ENCODE data around the gene CYP46A1.

CYP46A1 gene

DNA sequence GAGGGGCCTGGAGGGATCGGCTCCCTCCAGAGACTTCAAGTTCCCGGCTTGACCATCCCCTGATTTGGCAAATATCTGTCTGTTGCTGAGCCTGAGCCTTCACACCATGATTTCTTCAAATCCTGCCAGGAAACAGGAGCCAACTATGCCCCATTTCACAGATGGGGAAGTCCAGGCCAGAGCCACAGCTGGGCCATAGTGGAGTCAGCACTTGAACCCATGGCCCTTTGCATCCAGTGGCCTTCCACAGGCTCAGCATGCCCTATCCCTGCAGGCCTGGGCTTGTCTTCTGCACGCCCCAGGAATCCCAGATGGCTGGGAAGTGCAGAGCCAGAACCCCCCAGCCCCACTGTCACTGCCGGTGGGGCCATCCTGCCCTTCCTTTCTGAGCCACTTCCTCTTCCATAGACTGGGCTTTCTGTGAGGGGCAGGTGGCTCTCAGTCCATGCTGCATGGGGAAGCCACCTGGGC, 44.9 kb downstream of the CYP46A1 start:
- no peak for DNase-seq (ENCODE audit: low read depth in 2 of 2)

DNA sequence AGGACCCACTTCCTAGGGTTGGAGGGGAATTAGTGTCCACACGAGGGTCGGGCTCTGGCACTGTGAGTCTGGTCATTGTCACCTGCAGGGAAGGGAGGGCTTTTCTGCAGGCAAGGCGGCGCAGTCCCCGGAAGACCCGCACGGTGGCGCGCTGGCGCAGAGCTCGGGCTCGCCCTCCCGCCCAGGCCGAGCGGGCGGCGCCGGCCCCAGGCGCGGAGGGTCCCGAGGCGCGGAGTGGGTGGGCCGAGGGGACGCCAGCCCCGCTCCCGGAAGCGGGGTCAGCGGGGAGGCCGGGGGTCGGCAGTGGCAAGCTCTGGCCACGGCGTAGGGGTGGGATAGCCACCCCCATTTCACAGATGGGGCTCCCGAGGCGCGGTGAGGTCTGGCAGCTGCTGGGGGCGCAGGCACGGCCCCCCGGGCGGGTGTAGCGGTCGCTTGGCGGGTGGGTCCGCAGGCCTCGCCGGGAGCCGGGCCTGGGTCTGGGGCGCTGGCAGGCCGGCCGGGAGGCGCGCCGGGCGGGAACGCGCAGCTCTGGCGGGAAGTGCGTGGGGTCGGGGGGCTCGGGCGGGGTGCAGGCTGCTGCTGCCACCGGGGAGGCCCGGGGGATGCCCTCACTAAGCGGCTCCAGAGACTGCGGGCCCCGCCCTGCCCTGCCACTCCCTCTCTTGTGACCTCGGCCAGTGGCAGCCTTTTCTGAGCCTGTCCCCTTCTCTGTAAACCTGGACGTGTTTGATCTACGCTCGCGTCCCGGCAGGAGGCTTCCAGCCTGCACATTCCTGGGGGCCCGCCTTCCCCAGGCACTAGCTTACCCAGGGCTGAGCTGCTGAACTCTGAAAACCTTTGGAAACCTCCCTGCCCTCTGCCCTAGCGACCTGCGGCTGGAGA, 46.1 kb downstream of the CYP46A1 start:
- peak; percentile 36 to 67 for DNase-seq (ENCODE audit: low read depth in 2 of 2)

DNA sequence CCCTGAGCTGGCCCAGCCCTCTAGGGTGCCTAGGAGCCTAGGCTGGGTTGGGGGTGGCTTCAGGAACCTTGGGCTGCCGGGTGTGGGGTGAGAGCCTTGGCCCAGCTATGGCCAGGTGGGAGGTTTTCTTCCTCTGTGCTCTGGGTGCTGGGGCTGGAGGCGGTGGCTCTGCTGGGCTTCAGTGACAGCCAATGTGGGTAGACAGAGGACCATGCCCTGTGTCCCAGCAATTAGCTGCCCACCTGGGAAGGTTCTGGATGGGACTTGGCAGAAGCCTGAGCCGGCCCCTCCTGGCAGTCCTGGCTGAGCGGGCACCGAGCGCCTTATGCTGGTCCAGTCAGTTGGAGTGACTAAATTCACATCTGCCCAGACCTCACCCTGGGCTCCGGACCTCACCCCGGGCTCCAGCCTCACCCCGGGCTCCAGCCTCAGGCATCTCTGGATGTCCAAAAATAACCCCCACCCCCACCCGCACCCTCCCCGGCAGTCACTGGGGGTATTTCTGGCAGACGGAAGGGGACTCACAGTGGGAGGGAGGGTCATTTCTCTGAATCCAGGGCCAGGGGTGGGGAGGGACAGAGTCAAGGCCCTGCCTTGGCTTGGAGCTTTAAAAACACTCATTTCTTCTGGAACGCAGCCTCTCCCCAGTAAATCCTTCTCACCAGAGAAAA, 46.9 kb downstream of the CYP46A1 start:
- no peak for DNase-seq (ENCODE audit: low read depth in 2 of 2)

DNA sequence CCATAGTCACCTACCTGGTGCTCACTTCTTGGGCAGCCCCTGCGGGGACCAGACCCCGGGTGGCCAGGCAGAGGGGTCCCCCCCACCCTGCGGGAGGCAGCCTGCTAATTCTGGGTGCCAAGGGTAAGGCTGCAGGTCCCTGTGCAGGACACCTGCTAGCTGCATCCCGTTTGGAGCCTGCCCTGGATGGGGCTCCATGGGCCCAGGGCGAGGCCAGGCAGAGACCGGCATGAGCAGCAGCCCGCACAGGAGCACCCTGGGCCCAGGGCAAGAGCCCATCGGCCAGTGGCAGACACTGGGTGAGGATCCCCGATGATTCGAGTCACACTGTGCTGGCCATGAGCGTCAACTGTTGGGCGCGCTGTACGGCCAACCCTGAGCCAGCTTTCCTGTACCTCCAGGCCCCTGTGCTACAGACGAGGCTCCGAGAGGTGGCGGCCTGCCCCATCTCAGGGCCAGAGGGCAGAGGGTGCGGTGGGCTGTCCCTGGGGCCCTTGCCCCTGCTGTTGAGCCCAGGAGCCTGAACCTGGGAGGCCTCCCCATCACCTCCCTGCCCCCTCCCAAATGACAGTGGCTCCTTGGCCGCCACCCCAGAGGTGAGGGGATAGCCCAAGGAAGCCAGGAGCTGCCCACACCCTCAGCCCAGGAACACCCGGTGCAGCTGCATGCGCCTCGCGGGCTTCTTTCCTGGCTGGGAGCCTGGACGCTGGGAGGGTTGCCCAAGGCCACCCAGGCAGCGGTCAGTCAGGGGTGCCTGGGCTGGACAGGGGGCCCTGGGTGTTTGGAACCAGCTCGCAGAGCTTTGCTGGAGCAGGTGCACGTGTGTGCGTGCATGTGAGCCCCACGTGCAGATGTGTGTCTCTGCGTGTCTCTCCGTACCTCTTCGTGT, 47.7 kb downstream of the CYP46A1 start:
- no peak for DNase-seq (ENCODE audit: low read depth in 2 of 2)

DNA sequence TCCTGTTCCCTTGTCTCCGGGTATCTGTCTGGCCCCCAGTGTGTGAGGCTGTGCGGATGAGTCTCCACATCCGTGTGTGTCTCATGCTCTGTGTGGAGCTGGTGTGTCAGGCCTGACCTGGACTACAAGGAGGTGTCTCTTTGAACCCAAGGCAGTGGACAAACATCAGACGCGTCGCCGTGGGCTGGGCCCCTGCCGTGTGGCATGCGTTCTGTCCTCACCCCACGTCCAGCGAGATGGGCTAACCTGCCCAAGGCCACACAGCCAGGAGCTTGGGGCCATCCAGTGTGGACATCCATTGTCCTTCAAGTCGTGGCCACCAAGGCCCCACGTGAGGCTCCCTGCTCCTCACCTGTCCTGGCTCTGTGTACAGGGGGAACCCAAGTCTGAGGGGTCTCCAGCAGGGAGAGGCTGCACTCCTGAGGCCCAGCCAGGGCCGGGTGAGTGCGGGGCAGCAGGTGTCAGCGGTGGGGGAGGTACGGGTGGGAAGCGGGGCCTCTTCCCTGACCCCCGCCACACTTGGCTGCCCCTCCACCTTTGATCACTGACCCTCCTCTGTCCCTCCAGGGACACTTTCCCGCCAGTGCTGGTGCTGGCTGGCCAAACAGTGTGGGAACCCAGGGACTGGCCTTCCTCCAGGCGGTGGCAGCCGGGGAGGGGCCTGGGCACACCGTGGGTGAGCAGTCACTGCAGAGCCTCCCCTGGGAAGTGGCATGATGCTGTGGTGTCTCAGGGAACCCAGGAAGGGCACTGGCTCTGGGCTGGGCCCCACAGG, 48.5 kb downstream of the CYP46A1 start:
- DNase-seq (ENCODE audit: low read depth in 2 of 2) = no peak

DNA sequence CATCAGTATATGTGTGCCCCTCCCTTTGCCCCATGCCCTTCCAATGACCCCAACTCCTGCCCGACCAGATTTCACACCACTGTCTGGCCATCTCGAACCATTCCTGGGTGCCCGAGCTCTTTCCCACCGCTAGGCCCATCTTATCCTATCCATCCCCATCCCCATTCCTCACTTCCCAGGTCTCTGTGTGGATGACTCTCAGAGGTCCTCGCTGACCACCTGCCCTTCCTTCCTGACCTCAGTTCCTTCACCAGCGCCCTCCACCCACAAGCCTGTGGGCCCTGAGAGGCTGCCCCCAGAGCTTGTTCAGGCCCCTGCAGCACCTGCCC, 49.1 kb downstream of the CYP46A1 start:
- no peak for DNase-seq (ENCODE audit: low read depth in 2 of 2)

DNA sequence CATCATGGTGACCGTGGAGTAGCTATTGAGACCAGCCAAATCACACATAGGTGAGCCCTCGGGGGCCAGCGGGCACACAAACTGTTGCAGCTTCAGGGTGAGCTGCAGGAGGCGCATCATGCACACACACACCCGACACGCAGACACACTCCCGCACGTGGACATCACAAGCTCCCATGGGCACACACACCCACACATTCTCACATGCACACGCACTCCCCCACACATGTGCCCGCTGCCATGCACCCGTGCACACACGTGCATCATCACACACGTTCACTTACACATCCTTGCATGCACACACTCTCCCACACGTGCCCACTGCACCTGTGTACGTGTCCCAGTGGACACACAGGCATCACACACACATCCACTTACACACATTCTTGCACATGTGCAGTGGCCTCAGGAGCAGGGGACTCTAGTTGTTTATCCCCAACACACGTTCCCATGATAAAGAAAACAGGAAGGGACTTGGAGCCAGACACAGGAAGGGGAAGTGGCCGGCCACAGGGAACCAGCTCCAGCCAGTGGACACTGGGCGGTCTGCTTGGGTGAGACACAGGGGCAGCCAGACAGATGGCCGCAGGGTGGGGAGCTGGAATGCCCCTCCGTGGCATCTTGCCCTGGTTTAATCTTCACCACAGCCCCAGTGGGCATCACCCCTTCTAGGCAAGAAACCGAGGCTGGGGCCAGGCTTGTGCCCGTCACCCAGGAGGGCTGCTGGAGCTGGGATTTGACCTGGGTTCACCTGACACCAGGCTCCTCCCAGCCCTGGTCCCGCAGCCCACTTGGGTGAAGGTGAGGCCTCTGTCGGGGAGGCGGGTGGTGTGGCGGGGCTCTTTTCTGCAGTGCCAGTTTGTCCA, 49.7 kb downstream of the CYP46A1 start:
- no peak for DNase-seq (ENCODE audit: low read depth in 2 of 2)

DNA sequence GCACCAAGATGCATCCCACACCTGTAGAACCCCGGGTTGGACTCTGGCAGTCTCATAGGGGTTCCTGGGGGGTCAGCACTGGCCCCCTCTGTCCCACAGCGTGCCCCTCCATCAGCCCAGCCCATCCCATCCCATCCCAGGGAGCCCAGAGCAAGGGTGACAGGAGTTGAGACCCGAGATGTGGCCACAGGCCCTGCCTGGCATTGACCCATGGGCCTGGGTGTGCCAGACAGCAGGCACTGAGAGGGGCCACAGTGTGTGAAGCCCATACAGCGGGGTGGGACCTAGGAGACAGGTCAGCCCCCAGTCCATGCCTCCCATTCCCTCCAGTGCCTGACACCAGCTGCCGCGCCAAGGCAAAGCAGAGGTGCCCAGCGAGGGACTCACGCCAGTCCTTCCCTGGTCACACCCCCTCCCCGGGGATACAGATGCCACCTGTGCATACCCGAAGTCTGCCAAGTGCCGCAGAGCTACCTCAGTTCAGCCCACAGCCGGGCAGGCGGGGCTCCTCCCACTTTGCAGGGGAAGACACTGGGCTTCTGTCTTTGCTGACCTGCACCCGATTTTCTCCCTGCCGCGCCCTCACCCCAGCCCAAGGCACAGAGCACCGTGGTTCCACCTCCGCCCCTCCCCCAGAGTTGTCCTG, 50.4 kb downstream of the CYP46A1 start:
- no peak for DNase-seq (ENCODE audit: low read depth in 2 of 2)

DNA sequence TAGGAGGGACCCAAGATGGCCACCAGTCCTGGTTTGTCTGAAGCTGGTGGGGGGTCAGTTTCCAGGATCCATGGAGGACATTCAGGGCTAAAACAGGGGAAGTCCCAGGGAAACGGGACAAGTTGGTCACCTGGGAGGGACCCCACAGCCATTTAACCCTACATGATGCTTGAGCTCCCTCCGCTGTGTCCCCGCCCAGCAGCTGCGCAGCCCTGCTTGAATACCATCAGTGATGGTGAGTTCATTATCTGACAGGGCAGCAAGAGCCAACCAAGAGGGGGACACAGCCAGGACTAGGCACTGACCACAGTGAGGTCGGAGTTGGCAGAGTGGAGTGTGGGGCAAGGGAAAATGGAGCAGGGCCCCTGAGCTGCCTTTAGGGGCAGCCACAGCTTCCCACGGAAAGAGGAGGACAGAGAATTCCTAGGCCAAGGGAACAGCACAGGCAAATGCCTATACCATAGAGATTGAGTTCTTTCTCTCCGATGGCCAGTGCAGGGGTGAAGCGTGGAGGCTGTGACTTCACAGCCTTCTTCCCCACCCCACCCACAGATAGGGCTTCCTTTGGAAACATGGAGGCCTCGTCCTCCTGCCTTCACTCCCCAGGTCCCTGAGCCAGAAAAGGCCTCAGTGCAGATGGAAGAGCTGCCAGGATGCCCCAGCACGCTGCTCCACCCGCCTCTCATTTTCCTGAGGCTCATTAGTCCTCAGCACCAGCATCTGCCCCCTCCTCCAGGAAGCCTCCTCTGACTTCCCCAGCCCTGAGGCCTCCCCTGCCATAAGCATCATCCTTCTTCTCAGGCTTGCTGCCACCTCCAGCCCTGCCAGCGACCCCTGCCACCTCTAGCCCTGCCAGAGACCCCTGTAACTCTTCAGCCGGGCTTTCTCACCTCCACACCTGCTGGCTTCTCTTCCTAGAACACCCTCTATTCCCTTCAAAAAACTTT, 51.4 kb downstream of the CYP46A1 start:
- no peak for DNase-seq (ENCODE audit: low read depth in 2 of 2)

DNA sequence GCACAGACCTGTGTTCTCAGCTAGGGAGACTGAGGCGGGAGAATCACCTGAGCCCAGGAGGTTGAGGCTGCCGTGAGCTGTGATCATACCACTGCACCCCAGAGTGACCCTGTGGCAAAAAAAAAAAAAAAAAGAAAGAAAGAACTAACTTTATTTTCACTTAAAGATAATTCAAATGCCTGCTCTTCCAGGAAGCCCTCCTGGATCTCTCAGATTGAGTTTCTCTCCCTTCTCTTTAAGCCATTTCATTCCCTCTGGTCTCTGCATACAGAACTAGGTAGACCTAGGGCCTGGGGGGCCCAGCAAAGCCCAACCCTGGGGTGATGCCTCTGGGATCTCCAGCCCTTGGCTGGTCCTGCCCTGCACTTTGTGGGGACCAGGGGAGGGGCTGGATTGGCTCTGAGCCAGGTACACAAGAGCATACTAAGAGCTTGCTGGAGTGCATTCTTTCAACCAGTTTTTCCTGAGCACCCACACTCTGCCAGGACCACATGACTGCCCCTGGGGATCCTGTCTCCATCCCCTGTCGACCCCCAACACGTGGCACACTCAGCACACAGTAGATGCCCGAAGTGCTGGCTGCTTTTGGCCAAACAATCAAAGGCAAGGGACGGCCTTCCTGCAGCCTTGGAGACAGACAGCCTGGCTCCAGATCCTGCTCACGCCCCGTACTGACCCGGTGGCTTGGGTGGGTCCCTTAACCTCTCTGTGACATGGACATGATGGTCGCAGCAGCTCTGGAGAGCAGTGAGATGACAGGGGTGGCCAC, 52.7 kb downstream of the CYP46A1 start:
- DNase-seq (ENCODE audit: low read depth in 2 of 2) = no peak

DNA sequence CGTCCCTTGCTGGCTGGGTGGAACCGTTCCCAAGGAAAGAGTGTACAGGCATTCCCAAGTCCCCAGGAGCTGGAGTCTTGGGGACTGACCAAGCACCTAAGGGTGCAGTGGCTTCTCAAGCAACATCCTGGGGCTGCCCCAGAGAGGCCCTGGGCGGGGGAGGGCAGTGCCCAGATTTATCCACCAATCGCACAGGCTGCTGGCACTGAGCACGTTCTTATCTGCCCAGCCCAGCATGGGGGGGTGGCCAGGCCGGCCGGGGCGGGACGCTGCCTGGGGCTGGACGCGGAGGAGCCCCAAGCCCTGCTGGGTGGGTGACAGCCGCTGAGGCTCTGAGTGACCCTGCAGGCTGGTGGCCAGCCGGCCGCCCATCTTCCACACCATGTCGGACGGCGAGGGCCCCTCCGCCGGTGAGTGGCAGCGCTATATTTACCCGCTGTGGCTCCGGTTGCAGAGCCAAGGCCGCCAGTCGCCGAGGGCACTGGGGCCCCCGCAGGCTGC, 53.4 kb downstream of the CYP46A1 start:
- no peak for DNase-seq (ENCODE audit: low read depth in 2 of 2)

DNA sequence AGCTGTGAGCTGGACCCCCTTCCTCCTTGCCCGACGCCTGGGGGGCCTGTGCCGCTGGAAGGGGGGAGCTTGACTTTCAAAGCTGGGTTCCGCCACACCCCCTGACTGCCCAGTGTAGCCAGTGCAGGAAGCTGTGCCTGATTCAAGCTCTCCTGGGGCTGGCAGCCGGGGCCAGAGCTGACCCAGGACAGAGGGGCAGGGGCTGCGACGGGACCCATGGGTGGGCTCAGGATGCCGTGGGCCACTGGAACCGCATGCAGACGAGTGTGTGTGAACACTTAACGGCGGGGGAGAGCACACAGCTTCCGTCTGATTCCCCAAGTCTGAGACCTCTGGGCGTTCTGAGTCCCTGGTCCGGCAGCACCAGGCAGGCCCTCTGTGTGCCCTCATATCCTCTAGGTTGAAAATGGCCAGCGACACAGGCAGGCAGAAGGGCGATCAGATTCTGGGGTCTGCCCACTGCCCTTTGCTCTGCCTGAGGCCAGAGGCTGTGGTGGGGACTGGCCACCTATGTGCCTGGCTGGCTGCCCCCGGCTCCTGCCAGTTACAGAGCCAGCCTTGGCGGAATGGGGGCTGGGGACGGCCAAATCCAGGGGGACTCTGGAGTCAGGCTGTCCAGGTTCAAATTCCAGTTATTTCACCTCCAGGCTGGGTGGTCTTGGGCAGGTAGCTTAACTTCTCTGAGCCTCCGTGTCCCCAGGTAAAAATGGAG, 54.0 kb downstream of the CYP46A1 start:
- no peak for DNase-seq (ENCODE audit: low read depth in 2 of 2)

DNA sequence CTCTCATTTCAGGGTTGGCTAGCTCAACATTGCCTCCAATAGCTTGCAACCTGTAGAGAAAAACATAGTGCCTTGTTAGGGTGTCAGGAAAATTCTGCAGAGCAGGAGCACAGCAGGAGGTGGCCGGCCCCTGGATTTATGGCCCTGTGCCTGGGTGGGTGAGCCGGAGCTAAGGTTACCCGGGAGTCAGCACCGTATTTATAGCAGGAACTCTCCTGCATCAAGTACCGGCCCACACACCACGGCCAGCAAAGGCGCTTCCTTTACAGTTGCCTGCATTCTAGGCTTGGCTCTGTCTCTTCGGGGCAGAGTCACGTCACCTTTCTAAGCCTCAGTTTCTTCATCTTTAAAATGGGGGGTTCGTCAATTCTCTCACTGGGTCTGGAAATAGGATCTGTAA, 56.3 kb downstream of the CYP46A1 start:
- DNase-seq (ENCODE audit: low read depth in 2 of 2) = no peak

DNA sequence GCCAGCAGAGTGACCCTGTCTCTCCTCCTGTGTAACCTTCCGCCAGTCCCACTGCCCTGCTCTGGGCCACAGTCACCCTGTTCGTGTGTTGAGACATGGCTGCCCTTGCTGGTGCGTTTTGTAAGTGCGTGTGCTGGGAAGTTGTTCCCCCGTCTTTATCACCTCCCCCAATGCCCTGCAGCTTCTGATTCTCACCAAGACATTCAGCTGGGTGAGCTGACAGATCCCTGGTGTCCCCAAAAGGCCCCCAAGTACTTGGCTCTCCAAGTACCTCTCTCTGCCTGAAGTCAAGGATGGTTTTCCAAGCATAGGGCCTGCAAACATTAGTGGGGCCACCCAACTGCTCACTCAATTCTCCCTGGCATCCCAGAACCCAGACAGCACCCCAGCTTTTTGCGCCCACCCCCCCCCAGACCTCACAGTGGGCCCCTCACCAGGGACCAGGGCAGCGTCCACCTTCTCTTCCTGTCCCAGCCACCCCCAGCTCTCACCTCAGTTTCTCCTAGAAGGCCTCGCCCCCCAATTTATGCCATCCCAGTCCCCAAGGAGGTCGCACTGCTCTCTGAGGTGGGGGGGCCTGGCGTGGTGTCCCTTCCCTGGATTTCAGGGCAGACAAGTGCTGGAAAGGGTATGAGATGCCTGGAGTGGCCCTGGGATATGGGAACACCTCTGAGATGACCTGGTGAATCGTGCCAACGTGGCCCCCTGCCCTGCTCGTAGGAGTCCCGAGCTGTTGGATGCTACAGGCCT, 57.3 kb downstream of the CYP46A1 start:
- DNase-seq (ENCODE audit: low read depth in 2 of 2) = no peak

DNA sequence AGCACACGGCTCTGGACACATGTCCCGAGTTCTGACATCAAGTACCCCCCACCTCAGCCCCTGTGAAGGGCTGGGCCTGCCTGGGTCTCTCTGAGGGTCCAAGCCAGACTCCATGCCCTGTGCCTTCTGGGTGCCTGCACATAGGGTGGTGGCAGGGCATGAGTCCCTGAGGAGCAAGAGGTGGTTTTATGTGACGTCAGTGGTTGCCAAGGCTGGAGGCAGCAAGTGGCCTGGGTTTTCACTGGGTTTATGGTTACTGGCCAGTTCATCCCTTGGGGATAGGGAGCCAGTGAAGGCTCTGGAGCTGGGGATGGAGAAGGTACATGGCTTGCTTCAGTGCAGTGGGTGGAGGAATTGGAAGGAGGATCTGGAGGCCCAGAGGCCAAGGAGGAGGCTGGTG, 58.0 kb downstream of the CYP46A1 start:
- DNase-seq (ENCODE audit: low read depth in 2 of 2) = no peak
